SH-SY5Y (cell line): ENCODE data around the gene BDH1.

ENCODE experiments used
- GATA2 ChIP-seq: IDR thresholded peaks from 2 replicates; pipeline ENCODE4 v1.6.1; 2011; ENCODE audit warnings: mild to moderate bottlenecking, low read depth, low read length
- GATA3 ChIP-seq: IDR thresholded peaks from 2 replicates; pipeline ENCODE4 v1.6.1; 2011; ENCODE audit warnings: low read depth, mild to moderate bottlenecking, low read length, moderate library complexity

GRCh38 chr3:197533927-197534725 is 21.6 kb downstream of the BDH1 start:
- TF ChIP-seq GATA2 (no peak), GATA3 (no peak)
